GM20000 (cell line): ENCODE data around the gene INSC.

Experiments
- DNase-seq: peaks from one replicate; pipeline ENCODE4 v3.0.0; 2012; ENCODE audit warnings: low spot score
- CTCF ChIP-seq: IDR thresholded peaks from 2 replicates; pipeline ENCODE4 v1.5.1; 2012; ENCODE audit warnings: mild to moderate bottlenecking, control low read depth; ENCODE audit errors: extremely low read depth, missing control alignments

INSC gene

GRCh38 chr11:15238856-15239255, 124.1 kb downstream of the INSC start:
- no peak for TF ChIP-seq CTCF
- DNase-seq, result no peak

DNA sequence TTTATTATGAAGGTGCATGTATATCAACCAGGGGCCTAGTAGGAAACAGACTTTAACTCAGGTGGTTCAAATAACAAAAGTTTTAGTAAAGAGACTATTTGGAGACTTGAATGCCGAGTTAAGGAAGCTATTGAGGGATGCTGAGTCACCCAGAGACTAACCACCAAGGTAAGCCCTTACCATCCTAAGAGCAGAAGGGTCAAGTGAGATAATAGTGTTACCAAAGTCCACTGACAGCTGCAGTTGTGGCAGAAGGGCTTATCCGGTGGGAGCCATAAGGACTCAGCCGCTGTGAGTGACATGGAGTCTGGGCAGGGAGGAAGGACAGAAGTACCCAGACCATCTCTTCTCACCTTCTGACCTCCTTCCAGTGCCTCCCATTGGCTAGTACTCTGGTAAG, 134.0 kb downstream of the INSC start:
- no peak for TF ChIP-seq CTCF
- no peak for DNase-seq

- no peak for TF ChIP-seq CTCF
- no peak for DNase-seq
Observed at GRCh38 chr11:15258433-15259165, 143.9 kb downstream of the INSC start.

DNA sequence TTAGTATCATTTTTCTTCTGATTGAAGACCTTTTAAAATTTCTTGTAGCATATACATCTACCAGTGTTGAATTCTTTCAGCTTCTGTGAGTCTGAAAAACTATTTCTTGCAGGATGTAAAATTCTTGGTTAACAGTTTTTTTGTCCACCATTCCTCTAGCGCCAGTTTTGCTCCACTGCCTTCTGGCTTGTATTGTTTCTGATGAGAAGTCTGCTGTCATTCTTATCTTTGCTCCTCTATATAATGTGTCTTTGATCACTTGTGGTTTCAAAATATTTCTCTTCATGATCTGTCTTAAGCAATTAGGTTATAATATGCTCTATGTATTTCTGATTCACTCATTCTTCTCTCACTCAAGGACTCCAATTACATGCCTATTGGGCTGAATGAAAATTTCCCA, 152.3 kb downstream of the INSC start:
- no peak for DNase-seq
- TF ChIP-seq CTCF, result no peak

DNA sequence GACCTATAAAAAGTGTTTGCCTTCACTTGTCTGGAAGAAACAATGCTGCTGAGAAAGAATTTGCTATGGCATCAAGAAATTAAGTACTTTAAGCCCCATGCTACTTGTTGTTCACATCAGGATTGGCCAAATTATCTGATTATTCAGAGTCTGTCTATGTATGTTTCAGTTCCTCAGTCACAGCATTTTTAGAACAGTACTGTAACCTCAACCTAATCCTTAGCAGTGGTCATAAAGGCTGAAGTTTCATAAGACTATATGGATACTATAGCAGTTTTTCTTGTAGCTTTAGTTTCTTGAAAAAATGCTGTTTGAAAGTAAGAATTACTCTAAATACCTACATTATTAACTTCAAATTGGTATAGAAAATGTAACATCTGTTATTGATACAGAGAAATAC, 153.9 kb downstream of the INSC start:
- TF ChIP-seq CTCF, result no peak
- no peak for DNase-seq

- DNase-seq, result no peak
- TF ChIP-seq CTCF, result no peak
Observed at GRCh38 chr11:15275141-15275540, 160.4 kb downstream of the INSC start.

GRCh38 chr11:15276621-15277020, 161.9 kb downstream of the INSC start:
- no peak for TF ChIP-seq CTCF
- peak; percentile 5 for DNase-seq
